GM06990 (cell line): ENCODE data around the gene C10orf67.

Source experiments
- DNase-seq: peaks from one replicate; pipeline ENCODE4 v3.0.0-alpha.2; 2011; ENCODE audit not compliant: insufficient read length; ENCODE audit errors: extremely low read depth
- H3K27me3 ChIP-seq: replicated peaks from 2 replicates; pipeline ENCODE4 v1.6.0; 2011; ENCODE audit warnings: low read length; ENCODE audit not compliant: control insufficient read depth, insufficient read depth
- H3K36me3 ChIP-seq: 2 replicates; pipeline ENCODE4 v1.5.1; 2011; ENCODE audit warnings: low read length; ENCODE audit not compliant: control insufficient read depth, insufficient read depth
- H3K4me3 ChIP-seq: replicated peaks from 2 replicates; pipeline ENCODE4 v1.5.1; 2011; ENCODE audit warnings: low read depth, mild to moderate bottlenecking, control low read depth, low read length
- TF ChIP-seq, protein P1 (sequence below): IDR thresholded peaks from 2 replicates; pipeline ENCODE4 v1.5.1; 2011; ENCODE audit warnings: low read length, control low read depth, mild to moderate bottlenecking, inconsistent platforms; ENCODE audit not compliant: insufficient read depth, poor library complexity, severe bottlenecking

Gene C10orf67

DNA sequence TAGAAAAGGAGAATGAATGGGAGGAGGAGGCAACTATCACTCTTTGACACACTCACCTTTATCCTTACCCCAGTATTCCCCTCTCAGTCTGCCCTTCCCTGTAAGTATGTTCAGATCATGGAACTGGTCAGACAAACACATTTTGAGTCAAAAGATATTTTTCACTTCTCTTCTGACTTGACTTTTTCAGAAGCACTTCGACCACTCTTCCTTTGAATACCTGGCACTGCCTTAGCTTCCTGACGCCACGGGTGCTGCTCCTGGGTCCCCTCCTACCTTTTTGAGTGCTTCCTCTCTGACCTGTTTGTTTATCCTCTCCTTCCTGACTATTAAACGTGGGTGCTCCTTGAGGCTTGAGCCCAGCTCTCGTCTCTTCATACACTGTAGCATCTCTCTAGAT lies 19.8 kb upstream of the C10orf67 start:
- TF ChIP-seq, protein P1, sequence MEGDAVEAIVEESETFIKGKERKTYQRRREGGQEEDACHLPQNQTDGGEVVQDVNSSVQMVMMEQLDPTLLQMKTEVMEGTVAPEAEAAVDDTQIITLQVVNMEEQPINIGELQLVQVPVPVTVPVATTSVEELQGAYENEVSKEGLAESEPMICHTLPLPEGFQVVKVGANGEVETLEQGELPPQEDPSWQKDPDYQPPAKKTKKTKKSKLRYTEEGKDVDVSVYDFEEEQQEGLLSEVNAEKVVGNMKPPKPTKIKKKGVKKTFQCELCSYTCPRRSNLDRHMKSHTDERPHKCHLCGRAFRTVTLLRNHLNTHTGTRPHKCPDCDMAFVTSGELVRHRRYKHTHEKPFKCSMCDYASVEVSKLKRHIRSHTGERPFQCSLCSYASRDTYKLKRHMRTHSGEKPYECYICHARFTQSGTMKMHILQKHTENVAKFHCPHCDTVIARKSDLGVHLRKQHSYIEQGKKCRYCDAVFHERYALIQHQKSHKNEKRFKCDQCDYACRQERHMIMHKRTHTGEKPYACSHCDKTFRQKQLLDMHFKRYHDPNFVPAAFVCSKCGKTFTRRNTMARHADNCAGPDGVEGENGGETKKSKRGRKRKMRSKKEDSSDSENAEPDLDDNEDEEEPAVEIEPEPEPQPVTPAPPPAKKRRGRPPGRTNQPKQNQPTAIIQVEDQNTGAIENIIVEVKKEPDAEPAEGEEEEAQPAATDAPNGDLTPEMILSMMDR = no peak
- no peak for DNase-seq
- Histone ChIP-seq H3K27me3 (no peaks in the 10 kb centered on the region), H3K4me3 (no peak overlapping the region), H3K36me3 (no peaks in the 10 kb centered on the region)

DNA sequence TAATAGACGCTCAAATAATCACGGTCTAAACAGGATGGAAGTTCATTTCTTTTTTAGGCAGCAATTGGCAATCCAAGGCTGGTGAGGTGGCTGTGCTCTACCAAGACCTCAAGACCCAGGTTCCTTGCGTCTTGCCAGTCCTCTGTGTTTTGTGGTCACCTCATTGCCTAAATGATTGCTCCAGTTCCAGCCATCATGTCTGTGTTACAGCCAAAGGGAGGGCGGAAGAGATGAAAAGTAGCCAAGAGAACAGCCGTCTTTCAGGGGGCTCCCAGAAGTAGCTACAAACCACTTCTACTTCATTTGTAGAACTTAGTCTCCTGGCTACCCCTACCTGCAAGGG lies 19.2 kb upstream of the C10orf67 start:
- Histone ChIP-seq H3K27me3 (no peaks in the 10 kb centered on the region), H3K36me3 (no peaks in the 10 kb centered on the region), H3K4me3 (peak overlapping the region; percentile 15; the same call in 1 of the 2 replicates)
- DNase-seq = no peak
- TF ChIP-seq, protein P1 = no peak

DNA sequence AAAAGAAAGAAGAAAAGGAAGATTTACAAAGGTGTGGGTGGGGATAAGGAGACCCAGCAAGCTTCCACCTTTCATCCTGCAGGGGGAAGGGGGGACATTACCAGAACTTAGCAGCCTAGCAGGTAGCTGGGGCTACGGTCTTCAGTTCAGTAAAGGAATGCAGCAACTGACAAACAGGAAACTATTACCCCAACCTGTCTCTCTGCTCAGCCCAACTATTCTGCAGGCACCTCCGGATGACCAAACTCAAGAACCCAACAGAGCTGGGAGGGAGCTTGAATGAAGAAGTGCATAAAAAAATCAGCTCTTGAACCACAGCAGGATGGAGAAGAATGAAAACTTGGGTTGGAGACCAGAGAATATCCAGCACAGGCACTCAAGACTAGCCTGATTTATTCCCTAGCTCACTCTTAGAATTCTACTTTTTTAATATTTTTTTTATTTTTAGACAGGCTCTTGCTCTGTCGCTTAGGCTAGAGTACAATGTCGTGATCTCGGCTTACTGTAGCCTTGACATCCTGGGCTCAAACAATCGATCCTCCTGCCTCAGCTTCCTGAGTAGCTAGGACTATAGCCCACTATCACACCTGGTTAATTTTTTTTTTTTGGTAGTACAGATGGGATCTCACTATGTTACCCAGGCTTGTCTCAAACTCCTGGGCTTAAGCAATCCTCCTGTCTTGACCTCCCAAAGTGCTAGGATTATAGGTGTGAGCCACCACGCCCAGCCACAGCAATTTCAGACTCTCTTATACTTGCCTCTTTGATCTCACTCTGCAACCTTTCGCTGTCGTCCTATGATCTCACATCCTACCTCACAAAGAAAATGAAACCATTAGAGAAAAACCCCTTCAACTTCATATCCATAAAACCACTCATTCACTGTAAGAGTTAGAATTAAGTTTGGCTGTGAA lies 18.5 kb upstream of the C10orf67 start:
- no peak for DNase-seq
- Histone ChIP-seq H3K27me3 (no peaks in the 10 kb centered on the region), H3K4me3 (peak overlapping the region; percentile 15; the same call in 1 of the 2 replicates), H3K36me3 (no peaks in the 10 kb centered on the region)
- TF ChIP-seq, protein P1 = no peak

DNA sequence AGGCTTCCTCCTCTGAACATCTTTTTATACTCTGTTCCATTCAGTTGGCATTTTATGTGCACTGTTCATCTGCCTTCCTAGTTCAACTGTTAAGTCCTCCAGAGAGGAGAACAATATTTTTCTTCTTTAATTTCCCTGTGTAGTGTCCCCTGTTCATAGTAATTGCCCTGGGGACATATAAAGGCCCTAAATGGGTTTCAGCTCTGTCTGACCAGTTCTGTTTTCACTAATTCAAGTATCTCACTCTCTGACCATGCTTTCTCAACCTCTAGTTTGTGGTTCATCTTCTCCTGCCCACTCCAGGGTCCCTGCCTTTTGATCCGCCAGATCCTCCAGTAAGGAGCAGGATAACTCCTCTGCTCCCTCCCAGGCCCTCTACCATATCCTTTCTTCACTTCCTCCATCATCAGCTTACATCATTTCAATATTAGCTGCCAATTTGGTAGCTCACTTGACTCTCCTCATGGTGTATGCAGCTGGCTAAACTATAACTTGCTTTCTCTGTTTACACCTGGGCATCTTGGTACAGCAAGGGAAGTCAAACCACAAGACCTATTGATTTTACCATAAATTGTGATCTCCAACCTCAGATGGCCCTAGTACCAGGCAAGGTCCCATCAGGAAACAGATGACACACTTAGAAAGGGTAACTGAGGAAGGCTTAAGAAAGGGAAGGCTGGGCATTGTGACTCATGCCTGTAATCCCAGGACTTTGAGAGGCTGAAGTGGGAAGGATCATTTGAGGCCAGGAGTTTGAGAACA lies 17.7 kb upstream of the C10orf67 start:
- H3K4me3 ChIP-seq = no peak overlapping the region
- no peaks in the 10 kb centered on the region for H3K27me3 ChIP-seq
- H3K36me3 ChIP-seq = no peaks in the 10 kb centered on the region
- TF ChIP-seq, protein P1 = no peak
- no peak for DNase-seq

DNA sequence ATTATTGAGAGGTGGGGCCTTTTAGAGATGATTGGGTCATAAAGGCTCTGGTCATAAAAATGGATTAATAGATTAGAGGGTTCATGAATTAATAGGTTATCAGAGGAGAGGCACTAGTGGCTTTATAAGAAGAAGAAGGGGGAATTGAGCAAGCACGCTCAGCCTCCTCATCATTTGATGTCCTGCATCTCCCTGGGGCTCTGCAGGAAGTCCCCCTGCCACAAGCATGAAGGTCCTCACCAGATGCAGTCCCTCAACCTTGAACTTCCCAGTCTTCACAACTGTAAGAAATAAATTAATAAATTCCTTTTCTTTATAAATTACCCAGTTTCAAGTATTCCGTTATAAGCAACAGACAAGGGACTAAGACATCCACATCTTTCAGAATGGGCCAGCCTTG lies 17.1 kb upstream of the C10orf67 start:
- no peak overlapping the region for H3K4me3 ChIP-seq
- no peaks in the 10 kb centered on the region for H3K27me3 ChIP-seq
- TF ChIP-seq, protein P1 = no peak
- no peaks in the 10 kb centered on the region for H3K36me3 ChIP-seq
- DNase-seq = no peak
